CD4-positive, alpha-beta T cell treated with Interleukin-6 for 4 hours (primary cell): ENCODE results near the gene URM1.
A peak's percentile ranks its signal among the peaks of the same experiment; 100 is the strongest.

ENCODE experiments used
- DNase-seq: peaks from one replicate; pipeline ENCODE4 v3.0.0-alpha.2; 2020; ENCODE audit warnings: mixed read lengths

URM1 gene

GRCh38 chr9:128435611-128436010 is 64.4 kb downstream of the URM1 start:
- DNase-seq: no peak

- DNase-seq: peak; percentile 86
Measured at GRCh38 chr9:128438343-128439109, 67.4 kb downstream of the URM1 start.

- no peak for DNase-seq
Measured at GRCh38 chr9:128439273-128439672, 68.1 kb downstream of the URM1 start.
